Kidney (tissue), 14 donors: Measurements from ENCODE around the gene PDGFB. TPM values are rescaled to one million over a fixed set of nuclear protein-coding genes. Genes with fewer than 3 reads are reported as not detected.

Experiments
- DNase-seq, 5 donors: peaks; one replicate each; pipeline ENCODE4 v3.0.0-alpha.2; 2013 to 2020
- FAIRE-seq: peaks from 2 replicates; lab custom pipeline; 2012; peaks lifted over from hg19 to GRCh38; lab: Jason Lieb, UNC
- H3K27ac ChIP-seq, 2 donors: one replicate each; pipeline ENCODE4 v1.7.0; 2013; ENCODE audit warnings: low read depth in 2 of 2, low read length in 2 of 2, inconsistent platforms in 1 of 2
- H3K27me3 ChIP-seq: one replicate; pipeline ENCODE4 v1.7.1; 2013; ENCODE audit warnings: low read length, inconsistent platforms; ENCODE audit not compliant: control insufficient read depth, insufficient read depth
- H3K36me3 ChIP-seq, 3 donors: one replicate each; pipeline versions ENCODE4 v1.7.0 to v1.7.1; 2013; ENCODE audit warnings: low read length in 3 of 3, control low read depth in 1 of 3, inconsistent platforms in 1 of 3; ENCODE audit not compliant: insufficient read depth in 3 of 3, control insufficient read depth in 2 of 3
- H3K4me1 ChIP-seq, 3 donors: one replicate each; pipeline versions ENCODE4 v1.7.0 to v1.7.1; 2013; ENCODE audit warnings: low read length in 3 of 3, inconsistent platforms in 1 of 3, low read depth in 1 of 3; ENCODE audit not compliant: control insufficient read depth in 2 of 3, insufficient read depth in 2 of 3
- H3K4me3 ChIP-seq, 3 donors: one replicate each; pipeline versions ENCODE4 v1.7.0 to v1.8.1; 2013; ENCODE audit warnings: low read length in 3 of 3, control low read depth in 1 of 3, inconsistent platforms in 1 of 3
- H3K9ac ChIP-seq, 3 donors: one replicate each; pipeline versions ENCODE4 v1.7.0 to v1.7.1; 2013; ENCODE audit warnings: low read length in 3 of 3, control low read depth in 1 of 3, inconsistent platforms in 1 of 3
- H3K9me3 ChIP-seq, 3 donors: one replicate each; pipeline versions ENCODE4 v1.7.0 to v1.7.1; 2013; ENCODE audit warnings: low read length in 3 of 3, control low read depth in 1 of 3, inconsistent platforms in 1 of 3; ENCODE audit not compliant: control insufficient read depth in 2 of 3, insufficient read depth in 1 of 3
- intact Hi-C: fragments of 100-400 bp; cut with DNase I; formaldehyde crosslinking; loops from one replicate; pipeline ENCODE4 v1.11.1; 2022
- polyA plus RNA-seq: library from polyadenylated mRNA; stranded (reverse); fragments of 350-450 nt; fragmentation: Illumina TruSeq; extraction: RNeasy Lipid Tissue Mini Kit (QIAGEN cat#74804); gene quantifications from one replicate; pipeline ENCODE4 v1.2.3, GENCODE V29; 2014; ENCODE audit warnings: low read depth, low replicate concordance; ENCODE audit not compliant: insufficient read depth
- total RNA-seq: library from RNA; stranded (reverse); fragmentation: NEBNext Ultra II Directional; extraction: Animal tissue kit (Norgen Biotek cat#: 25700); gene quantifications from one replicate; pipeline ENCODE4 v1.2.1, GENCODE V29; 2021
- TF ChIP-seq, protein P1 (sequence below): IDR thresholded peaks from 3 replicates; pipeline ENCODE4 v1.5.1; 2012; ENCODE audit warnings: mild to moderate bottlenecking, moderate library complexity, borderline replicate concordance; ENCODE audit not compliant: insufficient read depth; ENCODE audit errors: extremely low read depth
- donor health status: control.
- donor health status: control.
- donor health status: control.
- donor health status: control.
- donor health status: control.
- donor health status: DM: yes; HTN: yes; CAD: no.
- donor health status: Normal renal cell carcinoma (clear cell type).

Gene PDGFB
- total and polyA plus RNA-seq, 2 donors from 2014 or later, result 10.4 to 14.2 TPM

DNA sequence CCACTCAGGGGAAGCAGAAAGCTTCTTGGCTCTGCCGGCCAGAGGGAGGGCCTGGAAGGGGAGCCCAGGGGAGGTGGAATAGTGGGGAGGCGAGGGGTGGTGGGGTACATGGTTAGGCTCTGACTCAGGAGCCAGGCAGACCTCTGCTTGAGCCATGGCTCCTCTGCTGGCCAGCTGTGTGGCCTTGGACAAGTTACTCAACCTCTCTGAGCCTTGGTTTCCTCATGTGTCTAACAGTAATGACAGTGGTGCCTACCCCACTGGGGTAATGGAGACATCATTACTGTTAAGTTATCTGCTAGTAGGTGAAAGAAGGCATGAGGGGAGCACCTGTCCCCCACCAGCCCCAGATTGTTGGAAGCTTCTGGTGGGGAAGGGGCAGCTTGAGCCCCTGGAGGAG lies 12.2 kb upstream of the PDGFB start:
- H3K4me3 ChIP-seq, result no peak overlapping the region
- no peak overlapping the region for H3K9ac ChIP-seq
- FAIRE-seq (no peak), DNase-seq (no peak)
- H3K27ac ChIP-seq, result no peak overlapping the region
- intact Hi-C loops, result no loop called here
- no peaks in the 10 kb centered on the region for H3K27me3 ChIP-seq
- TF ChIP-seq, protein P1, sequence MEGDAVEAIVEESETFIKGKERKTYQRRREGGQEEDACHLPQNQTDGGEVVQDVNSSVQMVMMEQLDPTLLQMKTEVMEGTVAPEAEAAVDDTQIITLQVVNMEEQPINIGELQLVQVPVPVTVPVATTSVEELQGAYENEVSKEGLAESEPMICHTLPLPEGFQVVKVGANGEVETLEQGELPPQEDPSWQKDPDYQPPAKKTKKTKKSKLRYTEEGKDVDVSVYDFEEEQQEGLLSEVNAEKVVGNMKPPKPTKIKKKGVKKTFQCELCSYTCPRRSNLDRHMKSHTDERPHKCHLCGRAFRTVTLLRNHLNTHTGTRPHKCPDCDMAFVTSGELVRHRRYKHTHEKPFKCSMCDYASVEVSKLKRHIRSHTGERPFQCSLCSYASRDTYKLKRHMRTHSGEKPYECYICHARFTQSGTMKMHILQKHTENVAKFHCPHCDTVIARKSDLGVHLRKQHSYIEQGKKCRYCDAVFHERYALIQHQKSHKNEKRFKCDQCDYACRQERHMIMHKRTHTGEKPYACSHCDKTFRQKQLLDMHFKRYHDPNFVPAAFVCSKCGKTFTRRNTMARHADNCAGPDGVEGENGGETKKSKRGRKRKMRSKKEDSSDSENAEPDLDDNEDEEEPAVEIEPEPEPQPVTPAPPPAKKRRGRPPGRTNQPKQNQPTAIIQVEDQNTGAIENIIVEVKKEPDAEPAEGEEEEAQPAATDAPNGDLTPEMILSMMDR, result no peak
- H3K36me3 ChIP-seq, result no peaks in the 10 kb centered on the region
- H3K9me3 ChIP-seq, result peaks cover 0 to 6% (median 0%) of the 10 kb centered on the region in 3 donors
- H3K4me1 ChIP-seq, result peaks cover 0 to 23% (median 6%) of the 10 kb centered on the region in 3 donors

DNA sequence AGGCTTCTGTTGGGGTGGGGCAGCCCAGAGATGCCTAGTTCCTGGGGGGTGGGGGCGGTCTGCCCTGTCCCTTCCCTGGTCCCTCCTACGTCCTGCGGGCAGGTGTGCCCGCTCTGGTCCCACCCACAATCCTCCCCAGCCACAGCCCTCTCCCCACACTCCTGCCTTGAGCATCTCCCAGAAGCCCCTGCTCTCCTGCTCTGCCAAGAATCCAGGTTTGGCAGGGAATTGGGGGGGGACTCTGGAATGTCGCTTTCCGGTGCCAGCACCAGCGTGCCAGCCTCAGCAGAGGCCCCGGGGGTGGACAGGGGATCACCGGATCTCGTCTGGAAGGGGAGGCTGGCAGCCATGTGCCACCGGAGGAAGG lies 11.4 kb upstream of the PDGFB start:
- FAIRE-seq (no peak), DNase-seq (no peak)
- H3K9me3 ChIP-seq, result peaks cover 0 to 1% (median 0%) of the 10 kb centered on the region in 3 donors
- H3K4me1 ChIP-seq, result peaks cover 0 to 23% (median 6%) of the 10 kb centered on the region in 3 donors
- peak overlapping the region in 1 of 3 donors; percentile 7 for H3K9ac ChIP-seq
- TF ChIP-seq, protein P1, result no peak
- H3K27ac ChIP-seq, result no peak overlapping the region
- H3K36me3 ChIP-seq, result no peaks in the 10 kb centered on the region
- no peaks in the 10 kb centered on the region for H3K27me3 ChIP-seq
- intact Hi-C loops, result no loop called here
- H3K4me3 ChIP-seq, result no peak overlapping the region

DNA sequence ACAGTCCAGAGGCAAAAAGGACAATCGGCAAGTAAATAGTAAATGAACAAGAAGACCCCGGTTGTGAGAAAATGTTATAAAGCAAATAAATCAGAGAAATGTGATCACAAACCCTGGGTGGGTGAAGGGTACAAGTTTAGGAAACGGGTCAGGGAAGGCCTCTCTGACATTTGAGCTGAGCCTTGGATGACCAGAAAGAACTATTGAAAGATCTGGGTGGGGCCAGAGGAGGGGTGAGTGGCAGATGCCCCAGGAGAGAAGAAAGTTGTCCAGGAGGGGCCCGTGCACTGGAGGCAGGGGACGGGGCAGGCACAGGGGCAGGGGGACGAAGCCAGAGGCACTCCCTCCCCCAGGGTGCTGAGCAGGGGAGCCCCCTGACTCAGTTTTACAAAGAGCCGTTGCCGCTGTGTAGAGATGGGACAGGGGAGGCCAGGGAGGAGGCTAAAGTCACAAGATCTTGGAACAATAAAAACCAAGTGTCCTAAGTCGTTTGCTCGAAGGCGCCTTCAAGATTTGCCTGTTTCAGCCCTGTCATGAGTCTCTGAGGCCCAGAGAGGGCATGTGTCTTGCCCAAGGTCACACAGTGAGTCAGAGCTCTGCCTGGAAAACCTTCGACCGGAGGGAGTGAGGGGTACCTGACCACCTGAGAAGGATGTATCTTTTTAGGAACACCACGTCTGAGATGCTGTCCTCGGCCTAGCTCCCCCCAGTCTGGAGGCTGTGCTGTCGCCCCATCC lies 10.8 kb upstream of the PDGFB start:
- FAIRE-seq, result no peak
- H3K27ac ChIP-seq, result peak overlapping the region; percentile 76 to 77
- H3K27me3 ChIP-seq, result no peaks in the 10 kb centered on the region
- intact Hi-C loops, result no loop called here
- H3K36me3 ChIP-seq, result no peaks in the 10 kb centered on the region
- peaks cover 0 to 23% (median 6%) of the 10 kb centered on the region in 3 donors for H3K4me1 ChIP-seq
- TF ChIP-seq, protein P1, result no peak
- DNase-seq, result no peak
- no peak overlapping the region for H3K4me3 ChIP-seq
- H3K9me3 ChIP-seq, result no peaks in the 10 kb centered on the region
- peak overlapping the region in 1 of 3 donors; percentile 55 for H3K9ac ChIP-seq
